Epidermal melanocyte (primary cell): ENCODE data around the gene GPR176.

Source experiments
- DNase-seq: peaks from one replicate; pipeline ENCODE4 v3.0.0; 2011; ENCODE audit warnings: low spot score; ENCODE audit not compliant: insufficient read length

The GPR176 gene

DNA sequence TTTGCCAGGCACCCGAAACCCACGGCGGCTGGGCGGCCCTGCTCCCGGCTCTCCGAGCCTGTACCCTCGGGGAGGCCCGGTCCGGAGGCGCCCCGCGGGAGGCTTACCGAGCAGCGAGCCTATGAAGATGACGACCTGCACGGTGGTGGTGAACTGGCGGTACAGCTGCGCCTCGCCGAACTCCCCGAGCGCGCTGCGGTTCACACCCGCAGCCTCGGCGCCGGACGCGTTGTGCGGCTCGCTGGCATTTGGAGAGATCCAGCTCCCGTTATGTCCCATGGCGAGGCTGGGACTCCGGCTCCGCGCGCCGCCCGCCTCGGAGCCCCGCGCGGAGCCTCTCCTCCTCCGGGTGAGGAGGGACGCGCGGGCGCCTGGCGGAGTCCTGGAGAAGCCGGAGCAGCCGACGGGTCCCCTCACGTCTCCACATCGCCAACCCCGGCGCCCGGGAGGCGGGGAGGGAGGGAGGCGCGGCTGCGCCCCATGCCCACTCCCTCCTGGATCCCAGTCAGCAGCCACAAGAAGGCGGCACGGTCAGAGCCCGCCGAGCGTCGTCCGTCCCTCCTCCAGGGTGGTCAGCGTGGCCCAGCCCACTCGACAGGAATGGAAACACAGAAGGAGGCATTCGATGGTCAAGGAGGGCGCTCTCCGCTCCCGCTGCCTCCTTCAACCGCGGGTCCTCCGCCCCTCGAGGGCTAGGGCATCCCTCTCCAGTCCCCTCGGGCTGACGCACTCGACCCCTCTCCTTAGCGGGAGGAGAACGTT, at the start of gene GPR176:
Gene GPR176 (minus strand): TSS at position 519 of the 762 bp plus-strand sequence. CDS start 240 bp downstream, at position 279.
- DNase-seq, result peak; percentile 64

DNA sequence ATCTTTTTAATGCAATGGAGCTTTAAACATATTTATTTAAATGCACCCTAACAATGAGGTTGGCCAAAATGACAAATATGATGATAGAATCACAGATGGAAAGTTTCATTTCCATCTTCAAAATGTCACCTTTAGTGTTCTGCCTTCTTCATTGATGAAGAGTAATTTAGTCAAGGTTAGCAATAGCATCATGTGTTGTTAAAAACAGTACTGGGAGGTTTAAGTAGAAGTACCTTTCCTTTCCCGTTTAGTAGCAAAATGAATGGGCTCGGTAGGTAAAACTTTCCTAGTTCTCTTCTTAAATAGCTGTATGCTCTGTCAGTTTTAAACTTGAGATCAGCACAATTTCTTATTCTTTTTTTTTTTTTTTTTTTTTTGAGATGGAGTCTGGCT, 48.9 kb upstream of the GPR176 start:
- no peak for DNase-seq

DNA sequence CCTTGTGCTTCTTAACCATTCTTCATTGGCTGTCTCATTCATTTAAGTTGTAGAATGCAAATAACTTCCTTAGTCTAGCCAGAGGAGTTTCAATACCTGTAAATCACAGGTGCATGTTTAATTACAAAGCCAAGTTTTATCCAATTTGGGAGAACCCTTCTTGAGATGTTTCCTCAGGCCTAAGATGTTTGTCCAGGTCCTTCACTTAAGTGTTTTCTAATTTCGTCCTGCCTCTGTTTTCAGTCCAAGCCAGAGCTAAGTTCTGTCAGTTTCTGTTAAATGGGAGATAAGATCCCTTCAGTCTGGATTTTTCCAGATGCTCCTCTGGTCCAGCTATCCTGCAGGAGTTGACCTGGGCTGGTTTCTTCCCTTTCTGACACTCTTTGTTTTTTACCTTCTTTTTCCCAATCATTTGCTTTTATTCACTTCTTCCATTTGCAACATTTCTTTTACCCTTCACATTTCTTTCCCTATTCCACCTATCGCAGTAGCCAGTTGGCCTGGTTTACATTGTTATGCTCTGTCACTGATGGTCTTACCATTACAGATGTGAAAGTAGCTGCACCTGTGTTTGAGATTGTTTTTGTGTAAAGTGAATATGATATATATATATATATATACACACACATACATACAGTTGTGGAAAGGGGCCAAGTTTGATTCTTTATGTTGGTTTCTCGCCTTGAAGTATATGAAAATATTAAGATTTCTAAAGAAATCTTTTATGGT, 48.4 kb upstream of the GPR176 start:
- DNase-seq, result no peak

- no peak for DNase-seq
Observed at GRCh38 chr15:39966521-39966920, 46.5 kb upstream of the GPR176 start.

DNA sequence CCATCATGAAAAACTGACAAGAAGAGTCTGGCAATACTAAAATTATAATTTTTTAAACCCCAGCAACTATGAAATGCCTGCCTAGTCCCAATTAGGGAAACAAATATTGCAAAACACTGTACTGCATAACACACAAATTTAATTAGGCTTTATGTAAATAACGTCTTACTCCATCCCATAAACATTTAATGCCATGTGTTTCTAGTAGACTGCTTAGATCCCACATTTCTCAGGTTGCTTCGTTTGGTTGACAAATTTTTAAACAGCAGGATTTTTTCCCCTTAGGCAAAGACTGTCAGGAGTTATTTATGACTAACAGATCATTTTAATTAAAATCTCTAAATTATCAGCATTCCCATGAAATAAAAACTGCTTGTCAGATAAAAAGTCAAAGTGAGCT, 43.7 kb upstream of the GPR176 start:
- DNase-seq, result no peak

DNA sequence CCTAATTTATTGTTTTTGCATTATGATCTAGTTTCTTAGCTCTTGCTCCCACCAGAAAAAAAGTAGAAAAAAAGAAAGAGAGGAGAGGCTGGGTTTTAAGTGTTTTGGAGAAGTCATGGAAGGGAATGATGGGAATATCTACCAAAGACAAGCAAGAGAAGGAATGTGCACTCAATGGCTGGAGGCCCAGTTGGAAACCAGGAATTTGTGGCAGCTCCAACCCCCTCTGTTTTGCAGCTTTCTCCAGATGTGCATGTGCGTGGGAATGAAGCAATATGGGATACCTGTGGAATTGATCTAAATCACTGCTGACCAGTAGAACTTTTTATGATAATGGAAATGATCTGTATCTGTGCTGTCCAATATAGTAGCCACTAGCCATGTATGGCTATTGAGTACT, 41.0 kb upstream of the GPR176 start:
- no peak for DNase-seq

GRCh38 chr15:39960411-39960810, 40.3 kb upstream of the GPR176 start:
- no peak for DNase-seq

DNA sequence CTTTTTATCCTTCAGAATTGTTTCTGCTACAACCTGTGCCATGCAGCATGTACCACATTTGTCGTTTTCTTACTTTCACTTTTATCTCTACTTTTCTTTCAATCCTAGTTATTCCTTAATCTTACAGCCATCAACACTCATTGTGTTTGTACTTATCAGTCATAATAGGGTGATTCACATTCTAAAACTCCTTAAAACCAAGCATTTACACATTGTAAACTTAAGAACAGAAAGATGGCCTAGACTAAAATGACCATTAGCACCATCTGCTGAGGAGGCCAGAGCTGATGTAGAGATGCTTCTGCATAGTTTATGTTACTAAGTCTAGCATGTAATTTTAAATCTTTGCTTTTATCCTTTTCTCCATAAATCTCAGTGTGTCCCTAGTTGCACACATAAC, 39.3 kb upstream of the GPR176 start:
- no peak for DNase-seq

DNA sequence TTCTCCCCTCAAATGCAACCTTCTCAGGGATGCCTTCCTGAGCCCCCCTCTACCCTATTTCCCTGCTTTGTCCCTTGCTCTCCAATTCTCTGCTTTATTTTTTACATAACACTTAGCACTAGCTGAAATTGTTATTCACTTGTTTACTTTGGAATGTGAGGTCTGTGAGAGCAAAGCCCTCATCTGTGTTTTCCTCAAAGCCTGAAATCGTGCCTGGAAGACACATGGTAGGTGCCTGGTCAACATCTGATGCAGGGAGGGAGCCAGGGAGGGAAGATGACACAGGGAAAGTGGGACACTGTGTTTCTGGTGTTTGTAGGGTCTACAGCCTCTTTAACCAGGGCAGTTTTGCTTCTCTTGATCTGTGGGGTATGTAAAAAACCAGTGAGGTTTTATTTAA, 37.4 kb upstream of the GPR176 start:
- no peak for DNase-seq

GRCh38 chr15:39953521-39953920, 33.5 kb upstream of the GPR176 start:
- DNase-seq, result no peak

GRCh38 chr15:39951561-39951960, 31.5 kb upstream of the GPR176 start:
- no peak for DNase-seq

DNA sequence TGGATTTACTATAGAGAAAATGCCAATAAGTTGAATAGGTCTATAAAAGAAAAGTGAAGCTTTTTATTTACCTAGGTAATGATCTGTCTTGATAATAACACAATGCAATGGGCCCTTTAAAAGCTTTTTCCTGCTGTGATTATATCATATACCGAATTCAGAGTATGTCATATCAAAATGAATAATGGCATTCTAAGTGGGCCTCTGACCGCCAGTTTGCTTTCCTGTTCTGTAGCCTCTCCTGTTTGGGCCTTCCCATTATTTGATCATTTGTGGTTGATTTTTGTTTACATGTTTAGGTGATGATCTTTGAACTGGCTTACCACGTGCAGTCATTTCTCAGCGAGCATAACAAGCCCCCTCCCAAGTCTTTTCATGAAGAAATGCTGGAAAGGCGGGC, 28.8 kb upstream of the GPR176 start:
- DNase-seq, result no peak

- no peak for DNase-seq
Observed at GRCh38 chr15:39947401-39948197, 27.5 kb upstream of the GPR176 start.

DNA sequence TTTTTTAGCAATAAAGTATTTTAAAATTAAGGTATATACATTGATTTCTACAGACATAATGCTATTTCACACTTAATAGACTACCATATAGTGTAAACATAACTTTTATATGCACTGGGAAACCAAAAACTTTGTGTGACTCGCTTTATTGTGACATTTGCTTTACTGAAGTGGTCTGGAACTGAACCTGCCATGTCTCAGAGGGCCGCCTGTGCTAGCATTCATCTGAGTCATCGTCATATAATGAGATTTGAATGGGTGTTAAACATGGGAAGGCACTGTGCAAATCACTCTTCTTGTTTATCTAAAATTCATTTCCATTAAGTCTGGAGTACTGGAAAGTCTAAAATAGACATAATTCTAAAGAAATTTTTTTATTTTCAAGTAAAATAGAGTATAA, 26.8 kb upstream of the GPR176 start:
- DNase-seq, result no peak

GRCh38 chr15:39944726-39945125, 24.7 kb upstream of the GPR176 start:
- DNase-seq, result no peak

- no peak for DNase-seq
Observed at GRCh38 chr15:39942753-39943150, 22.7 kb upstream of the GPR176 start.

DNA sequence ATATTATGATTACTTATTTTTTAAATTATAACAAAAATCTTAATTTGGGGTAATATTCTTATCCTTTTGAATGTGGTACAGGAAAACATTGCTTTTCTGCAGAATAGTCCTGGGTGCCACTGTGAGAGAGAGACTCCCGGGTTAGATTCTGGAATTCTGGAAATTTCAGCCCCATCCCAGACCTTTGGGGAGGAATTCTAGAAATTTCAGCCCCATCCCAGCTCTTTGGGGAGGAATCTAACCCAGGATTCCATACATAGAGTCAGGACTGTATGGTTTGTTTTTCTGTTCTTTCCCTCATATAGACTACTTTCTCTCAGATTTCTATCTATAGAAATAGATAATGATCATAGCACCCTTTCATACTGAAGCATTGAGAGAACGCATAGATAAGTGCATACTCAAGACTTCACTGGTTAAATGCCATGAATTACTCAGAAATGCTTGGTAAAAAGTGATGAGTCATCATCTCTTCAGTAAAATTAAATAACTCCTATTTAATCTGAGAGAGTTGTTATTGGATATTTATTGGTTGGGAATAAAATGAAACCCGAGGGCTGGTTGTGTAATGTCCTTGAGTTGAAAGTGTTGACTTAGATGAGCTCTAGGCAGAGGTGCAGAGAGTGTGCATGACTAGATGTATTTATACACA, 22.2 kb upstream of the GPR176 start:
- DNase-seq, result no peak

GRCh38 chr15:39939487-39940452, 19.7 kb upstream of the GPR176 start:
- no peak for DNase-seq

GRCh38 chr15:39937696-39938095, 17.6 kb upstream of the GPR176 start:
- DNase-seq, result no peak

GRCh38 chr15:39936681-39937080, 16.6 kb upstream of the GPR176 start:
- DNase-seq, result no peak
